ENCODE results near the gene INSM1.

INSM1 gene

GRCh38 chr20:20395087-20395486 is 27.2 kb downstream of the INSM1 start:
- DNase-seq, result no peak

DNA sequence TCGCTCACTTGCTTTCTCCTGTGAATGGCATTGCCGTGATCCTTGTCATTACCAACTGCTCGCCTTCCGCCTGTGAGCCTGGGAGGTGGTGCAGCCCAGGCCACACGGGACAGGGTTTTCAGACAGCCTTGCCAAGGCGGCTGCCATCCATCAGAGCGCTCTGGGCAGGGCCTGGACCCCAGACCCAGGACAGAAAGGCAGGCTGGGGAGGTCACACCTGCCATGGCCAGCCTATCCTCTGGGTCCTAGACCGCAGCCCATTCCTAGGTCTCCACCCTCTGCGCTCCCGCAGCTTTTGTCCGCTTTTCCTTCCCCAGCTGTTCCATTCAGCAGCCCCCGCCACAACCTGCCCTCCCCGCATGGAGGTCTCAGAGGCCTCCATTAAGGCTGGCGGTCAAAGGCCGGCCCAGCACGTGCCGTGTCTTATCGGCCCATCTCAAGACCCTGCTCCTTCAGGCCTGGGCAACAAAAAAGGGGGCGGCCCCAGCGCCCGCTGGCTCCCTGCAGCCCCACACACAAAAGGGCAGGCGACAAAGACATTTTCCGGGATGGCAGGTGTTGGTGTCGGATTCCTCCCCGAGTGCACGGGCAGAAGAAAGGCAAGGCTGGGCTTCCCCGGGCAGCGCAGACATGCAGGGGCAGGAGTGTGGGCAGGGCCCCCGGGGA is 28.1 kb downstream of the INSM1 start:
- DNase-seq, result no peak

- no peak for DNase-seq
These were observed 28.9 kb downstream of the INSM1 start for GRCh38 chr20:20396794-20397193.

- DNase-seq, result no peak
These were observed 30.2 kb downstream of the INSM1 start for GRCh38 chr20:20398123-20398522.

- DNase-seq, result no peak
These were observed 31.9 kb downstream of the INSM1 start for GRCh38 chr20:20399531-20400500.

DNA sequence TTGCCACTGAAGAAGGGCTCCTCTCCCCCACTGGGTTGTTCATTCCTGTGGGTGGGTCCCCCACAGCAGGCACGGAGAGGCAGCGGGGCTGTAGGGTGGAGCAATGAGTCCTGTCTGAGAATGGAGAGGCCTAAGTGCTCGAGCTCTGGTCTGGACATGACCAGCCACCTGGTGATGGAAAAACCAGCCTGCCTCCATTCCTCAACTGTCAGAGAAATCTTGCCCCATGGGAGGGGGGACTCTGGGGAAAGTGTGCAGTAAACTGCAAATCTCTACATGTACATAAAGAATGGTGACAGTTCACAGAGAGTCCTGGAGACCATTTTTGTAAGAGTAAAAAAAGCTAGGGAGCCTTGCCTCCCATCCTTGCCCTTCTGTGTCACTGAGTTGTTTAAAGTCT is 34.1 kb downstream of the INSM1 start:
- DNase-seq, result no peak

GRCh38 chr20:20404633-20405032 is 36.7 kb downstream of the INSM1 start:
- DNase-seq, result no peak

DNA sequence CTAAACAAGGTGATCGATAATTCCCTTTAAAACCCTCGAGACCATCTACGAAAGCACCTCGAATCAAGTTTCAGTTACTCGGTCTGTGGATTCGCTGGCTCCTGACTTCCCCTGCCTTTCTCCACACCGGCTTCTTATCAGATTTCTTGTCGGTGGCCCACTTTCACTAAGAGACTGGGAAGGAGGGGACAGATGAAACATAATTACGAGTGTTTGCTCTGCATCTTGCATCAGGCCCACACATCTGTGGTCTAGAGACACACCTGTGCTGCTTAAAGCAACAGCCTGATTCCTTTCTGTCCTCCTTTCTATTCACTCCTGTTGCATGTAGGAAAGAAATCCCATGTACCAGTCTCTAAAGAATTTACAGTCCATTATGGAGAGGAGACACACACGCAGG is 37.7 kb downstream of the INSM1 start:
- no peak for DNase-seq

- DNase-seq, result no peak
These were observed 38.4 kb downstream of the INSM1 start for GRCh38 chr20:20406306-20406705.

DNA sequence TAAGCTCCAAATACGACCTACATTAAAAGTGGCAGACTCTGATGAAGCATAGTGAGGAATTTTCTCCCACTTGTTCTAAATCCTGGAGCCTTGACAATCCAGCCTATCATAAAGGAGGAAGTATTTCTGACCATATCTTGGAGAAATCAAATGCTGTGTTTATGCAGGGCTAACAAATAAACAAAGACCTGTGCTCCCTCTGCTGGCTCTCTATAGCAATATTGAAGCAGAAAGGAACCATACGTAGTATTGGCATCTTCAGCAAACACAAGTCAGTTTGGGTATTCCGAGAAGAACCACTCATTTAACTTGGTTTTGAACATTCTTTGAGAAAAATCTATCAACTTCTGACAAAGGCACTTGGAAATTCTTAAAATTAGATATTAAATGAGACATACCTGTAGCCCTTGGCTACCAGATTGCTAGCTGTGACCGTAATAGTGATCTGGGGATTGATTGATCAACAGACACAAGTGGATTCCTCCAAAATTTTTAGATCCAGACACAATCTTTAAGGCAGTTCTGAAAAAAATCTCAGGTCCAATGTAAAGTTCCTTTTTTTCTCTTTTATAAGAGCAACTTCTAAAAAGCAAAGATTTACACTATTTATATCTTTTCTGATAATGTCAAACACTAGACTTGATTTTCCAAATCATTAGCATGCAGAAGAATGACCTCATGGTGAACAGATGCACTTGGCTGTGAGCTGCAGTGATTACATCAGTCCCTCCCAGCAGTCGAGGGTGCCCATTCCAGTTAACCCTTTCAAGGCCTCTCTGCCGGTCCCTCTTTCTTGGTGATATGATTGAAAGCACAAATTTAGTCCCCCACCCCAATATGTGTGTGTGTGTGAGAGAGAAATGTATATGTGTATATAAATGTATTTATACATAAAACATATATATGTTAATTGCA is 40.2 kb downstream of the INSM1 start:
- no peak for DNase-seq

- no peak for DNase-seq
These were observed 41.4 kb downstream of the INSM1 start for GRCh38 chr20:20409331-20409730.

GRCh38 chr20:20410678-20411077 is 42.8 kb downstream of the INSM1 start:
- no peak for DNase-seq

- DNase-seq, result no peak
These were observed 43.5 kb downstream of the INSM1 start for GRCh38 chr20:20411402-20411801.

- no peak for DNase-seq
These were observed 43.9 kb downstream of the INSM1 start for GRCh38 chr20:20411836-20412235.

- DNase-seq, result no peak
These were observed 44.8 kb downstream of the INSM1 start for GRCh38 chr20:20412750-20413149.

- no peak for DNase-seq
These were observed 45.9 kb downstream of the INSM1 start for GRCh38 chr20:20413810-20414281.

DNA sequence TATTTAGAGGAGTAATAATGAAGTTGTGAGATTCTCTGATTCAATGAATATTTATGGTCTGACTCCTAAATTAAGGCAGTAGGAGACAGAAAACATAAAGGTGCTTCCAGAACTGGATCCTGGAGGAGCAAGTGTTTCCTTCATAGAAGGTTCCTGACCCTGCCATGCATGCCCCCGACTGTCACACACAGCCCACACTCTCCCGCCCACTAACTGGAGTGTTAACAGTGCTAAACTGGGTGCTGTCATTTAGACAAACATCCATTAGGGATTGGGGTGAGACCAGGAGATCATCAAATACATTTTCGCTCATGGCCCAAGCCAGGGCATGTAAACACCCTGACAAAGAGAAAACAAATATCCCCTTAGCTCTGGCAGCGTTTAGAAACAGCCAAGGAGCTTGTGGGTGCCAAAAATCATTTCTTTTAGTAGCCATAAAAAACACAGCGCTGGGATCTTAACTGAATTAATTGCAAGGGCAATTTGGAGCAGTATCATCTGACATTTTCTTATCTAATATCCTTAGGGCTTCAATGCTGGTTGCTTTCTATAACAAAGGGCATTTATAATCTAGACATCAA is 46.8 kb downstream of the INSM1 start:
- no peak for DNase-seq

- no peak for DNase-seq
These were observed 47.4 kb downstream of the INSM1 start for GRCh38 chr20:20415321-20415720.

GRCh38 chr20:20417876-20418676 is 50.2 kb downstream of the INSM1 start:
- DNase-seq, result no peak

Measured in CD4-positive, alpha-beta T cell treated with Interleukin-10 for 1 hour (primary cell).